ENCODE results near the gene ORAI3. TPM values are rescaled to one million over a fixed set of nuclear protein-coding genes. Genes with fewer than 3 reads are reported as not detected.
"Not testable (repeated sequence)": the region's sequence is repeated elsewhere in the genome, so short reads cannot be mapped to it uniquely, and the experiment has no call there.

Gene ORAI3
- polyA plus RNA-seq, 4 donors, result 13.1 to 18.7 (median 17.4) TPM

GRCh38 chr16:30923554-30924075, 25.3 kb upstream of the ORAI3 start, which contains the start of gene FBXL19:
FBXL19 (plus strand) TSS chr16:30923572; CDS start chr16:30925755, 2,183 bp downstream.
- no peak for DNase-seq (ENCODE audit: low read depth in 4 of 4, low spot score in 3 of 4)

GRCh38 chr16:30924076-30924912, 24.6 kb upstream of the ORAI3 start:
- DNase-seq (ENCODE audit: low read depth in 4 of 4, low spot score in 3 of 4), result no peak

DNA sequence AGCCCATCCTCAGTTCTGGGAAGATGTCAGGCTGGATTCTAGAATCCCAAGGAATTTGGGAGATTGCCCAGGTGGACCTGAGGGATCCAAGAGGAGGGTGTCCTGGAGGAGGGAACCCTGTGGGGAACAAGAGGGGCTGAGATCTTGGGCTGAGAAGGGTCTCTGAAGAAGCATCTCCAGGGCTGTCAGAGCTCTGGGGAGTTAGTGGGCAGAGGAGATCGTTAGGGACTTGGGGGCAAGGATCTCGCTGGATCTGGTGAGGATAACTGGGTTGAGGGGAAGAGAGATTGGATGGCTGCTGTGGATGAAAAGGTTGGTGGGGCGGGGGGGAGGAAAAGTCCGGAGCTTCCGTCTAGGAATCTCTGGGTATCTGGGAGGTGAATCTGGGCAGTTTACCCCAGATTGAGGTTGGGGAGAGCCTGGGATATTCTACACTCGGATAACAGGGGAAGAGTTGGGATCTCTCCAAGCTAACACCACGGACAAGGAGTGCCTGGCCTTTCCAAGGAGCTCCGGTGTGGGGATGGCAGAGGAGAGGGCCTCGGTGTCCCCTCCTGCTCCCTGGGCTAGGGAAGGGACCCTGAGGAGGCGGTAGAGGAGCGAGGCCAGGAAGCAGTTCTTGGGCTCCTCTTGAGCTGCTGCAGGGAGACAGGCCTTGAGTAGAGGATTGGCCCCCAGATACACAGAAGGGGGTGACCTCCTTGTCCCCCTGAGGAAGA, 23.8 kb upstream of the ORAI3 start:
- DNase-seq (ENCODE audit: low read depth in 4 of 4, low spot score in 3 of 4), result no peak

DNA sequence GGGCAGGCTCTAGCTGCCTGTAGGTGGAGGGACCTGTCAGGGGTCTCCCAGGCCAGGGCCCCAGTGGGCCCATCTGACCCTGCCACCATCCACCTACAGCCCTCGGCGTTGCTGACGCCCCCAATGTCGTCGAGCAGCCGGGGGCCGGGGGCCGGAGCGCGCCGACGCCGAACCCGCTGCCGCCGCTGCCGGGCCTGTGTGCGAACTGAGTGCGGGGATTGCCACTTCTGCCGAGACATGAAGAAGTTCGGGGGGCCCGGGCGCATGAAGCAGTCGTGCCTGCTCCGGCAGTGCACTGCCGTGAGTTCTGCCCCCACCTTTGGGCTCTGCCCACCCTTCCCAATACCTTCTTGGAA, 23.3 kb upstream of the ORAI3 start:
- DNase-seq (ENCODE audit: low read depth in 4 of 4, low spot score in 3 of 4), result no peak

- DNase-seq (ENCODE audit: low read depth in 4 of 4, low spot score in 3 of 4), result no peak
Measured at GRCh38 chr16:30925995-30926811, 22.7 kb upstream of the ORAI3 start.

DNA sequence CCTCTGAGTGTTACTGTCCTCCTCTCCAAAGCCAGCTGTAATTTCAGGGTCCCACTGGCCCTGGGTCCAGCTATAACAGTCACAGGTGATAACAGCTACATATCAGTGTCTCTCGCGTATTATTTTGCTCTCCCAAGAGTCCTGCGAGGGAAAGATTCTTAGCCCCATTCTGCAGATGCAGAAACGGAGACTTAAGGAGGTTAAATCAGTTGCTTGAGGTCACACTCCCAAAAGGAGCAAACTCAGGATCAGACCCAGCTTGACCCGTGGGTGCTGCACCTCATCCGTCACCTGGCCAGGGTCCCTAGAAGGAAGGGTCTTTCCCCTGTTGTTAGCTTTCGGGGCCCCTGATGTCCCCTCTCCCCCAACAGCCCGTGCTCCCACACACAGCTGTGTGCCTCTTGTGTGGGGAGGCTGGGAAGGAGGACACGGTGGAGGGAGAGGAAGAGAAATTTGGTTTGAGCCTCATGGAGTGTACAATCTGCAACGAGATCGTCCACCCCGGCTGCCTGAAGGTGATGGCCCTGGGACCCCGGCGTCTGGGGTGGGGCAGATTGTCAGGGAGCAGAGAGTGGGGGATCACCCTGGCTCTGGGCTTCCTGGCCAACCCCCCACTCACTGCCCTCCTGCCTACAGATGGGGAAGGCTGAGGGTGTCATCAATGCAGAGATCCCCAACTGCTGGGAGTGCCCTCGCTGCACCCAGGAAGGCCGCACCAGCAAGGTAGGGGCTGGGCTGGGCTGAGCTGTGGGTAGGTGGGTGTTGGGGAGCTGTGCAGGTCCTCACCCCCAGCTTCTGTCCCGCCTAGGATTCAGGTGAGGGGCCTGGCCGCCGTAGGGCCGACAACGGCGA, 21.7 kb upstream of the ORAI3 start:
- DNase-seq (ENCODE audit: low read depth in 4 of 4, low spot score in 3 of 4), result no peak

GRCh38 chr16:30927789-30928378, 21.0 kb upstream of the ORAI3 start:
- peak in 1 of 4 donors; percentile 73 for DNase-seq (ENCODE audit: low read depth in 4 of 4, low spot score in 3 of 4)

- DNase-seq (ENCODE audit: low read depth in 4 of 4, low spot score in 3 of 4), result no peak
Measured at GRCh38 chr16:30928390-30928789, 20.5 kb upstream of the ORAI3 start.

DNA sequence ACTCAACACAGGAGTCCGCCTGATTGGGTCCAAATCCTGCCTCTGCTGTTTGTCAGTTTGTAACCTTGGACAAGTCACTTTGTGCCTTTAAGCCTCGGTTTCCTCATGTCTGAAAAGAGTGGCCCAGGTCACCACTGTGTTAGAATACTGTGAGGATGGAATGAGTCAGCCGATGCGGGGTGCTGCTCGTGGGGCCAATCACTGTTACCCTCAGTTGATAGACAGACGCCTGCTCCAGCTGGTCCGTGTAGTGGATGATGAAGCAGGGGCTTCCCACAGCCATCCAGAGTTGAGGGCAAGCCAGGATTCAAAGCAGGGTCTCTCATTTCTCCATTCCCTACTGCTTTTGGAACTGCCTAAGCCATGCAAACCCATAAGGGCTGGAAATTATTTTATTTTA, 19.7 kb upstream of the ORAI3 start:
- no peak for DNase-seq (ENCODE audit: low read depth in 4 of 4, low spot score in 3 of 4)

- DNase-seq (ENCODE audit: low read depth in 4 of 4, low spot score in 3 of 4), result no peak
Measured at GRCh38 chr16:30930160-30930571, 18.7 kb upstream of the ORAI3 start.

GRCh38 chr16:30931068-30931650, 17.7 kb upstream of the ORAI3 start:
- DNase-seq (ENCODE audit: low read depth in 4 of 4, low spot score in 3 of 4), result no peak

- no peak for DNase-seq (ENCODE audit: low read depth in 4 of 4, low spot score in 3 of 4)
Measured at GRCh38 chr16:30934827-30935557, 13.9 kb upstream of the ORAI3 start.

GRCh38 chr16:30937692-30938091, 11.2 kb upstream of the ORAI3 start:
- no peak for DNase-seq (ENCODE audit: low read depth in 4 of 4, low spot score in 3 of 4)

GRCh38 chr16:30939571-30939970, 9.3 kb upstream of the ORAI3 start:
- not testable (repeated sequence) for DNase-seq (ENCODE audit: low read depth in 4 of 4, low spot score in 3 of 4)

GRCh38 chr16:30941600-30942425, 7.1 kb upstream of the ORAI3 start:
- no peak for DNase-seq (ENCODE audit: low read depth in 4 of 4, low spot score in 3 of 4)

DNA sequence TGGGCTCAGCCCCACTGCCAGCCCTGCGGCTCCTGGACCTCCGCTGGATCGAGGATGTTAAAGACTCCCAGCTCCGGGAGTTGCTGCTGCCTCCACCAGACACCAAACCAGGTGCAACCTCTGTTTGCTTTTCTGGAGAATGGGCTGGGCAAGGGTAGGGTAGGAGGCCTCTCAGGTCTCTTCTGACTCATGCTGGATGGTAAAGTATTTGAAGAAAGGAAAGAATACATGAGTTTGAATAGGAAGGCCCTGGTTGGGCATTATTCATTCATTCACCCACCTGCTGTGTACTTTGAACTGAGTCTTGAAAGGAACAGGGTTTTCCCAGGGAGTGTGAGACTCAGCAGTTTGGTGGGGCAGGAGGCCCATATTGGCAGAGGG, 6.5 kb upstream of the ORAI3 start:
- no peak for DNase-seq (ENCODE audit: low read depth in 4 of 4, low spot score in 3 of 4)

DNA sequence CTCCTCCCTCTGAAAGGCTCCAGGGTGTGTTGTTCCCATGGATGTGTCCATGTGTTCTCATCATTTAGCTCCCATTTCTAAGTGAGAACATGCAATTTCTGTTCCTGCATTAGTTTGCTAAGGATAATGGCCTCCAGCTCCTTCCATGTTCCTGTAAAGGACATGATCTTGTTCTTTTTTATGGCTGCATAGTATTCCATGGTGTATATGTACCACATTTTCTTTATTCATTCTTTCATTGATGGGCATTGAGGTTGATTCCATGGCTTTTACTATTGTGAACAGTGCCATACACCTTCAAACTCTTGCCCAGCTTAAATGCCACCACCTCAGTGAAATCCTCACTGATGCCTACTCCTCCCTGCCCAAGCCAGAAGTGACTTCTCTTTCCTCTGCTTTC, 4.5 kb upstream of the ORAI3 start:
- no peak for DNase-seq (ENCODE audit: low read depth in 4 of 4, low spot score in 3 of 4)

Measured in left renal pelvis (tissue), 4 donors.